Astrocyte (in vitro differentiated cells and primary cell): ENCODE data around the gene HTR3D. TPM values are rescaled to one million over a fixed set of nuclear protein-coding genes. Genes with fewer than 3 reads are reported as not detected.

Experiments
- DNase-seq: peaks from one replicate; pipeline ENCODE4 v3.0.0-alpha.2; 2010; ENCODE audit warnings: low read depth
- FAIRE-seq: peaks from 2 replicates; lab custom pipeline; 2011; peaks lifted over from hg19 to GRCh38; lab: Jason Lieb, UNC
- H2AFZ ChIP-seq: 2 replicates; pipeline ENCODE4 v1.6.0; 2012; ENCODE audit warnings: low read depth, low read length, inconsistent platforms
- H3K27ac ChIP-seq: 2 replicates; pipeline ENCODE4 v1.5.1; 2011; ENCODE audit warnings: low read depth, low read length, inconsistent platforms
- H3K27me3 ChIP-seq: 2 replicates; pipeline ENCODE4 v1.6.0; 2011; ENCODE audit warnings: low read length, inconsistent platforms; ENCODE audit not compliant: insufficient read depth
- H3K36me3 ChIP-seq: 2 replicates; pipeline ENCODE4 v1.5.1; 2011; ENCODE audit warnings: low read length, inconsistent platforms; ENCODE audit not compliant: insufficient read depth
- H3K4me1 ChIP-seq: 2 replicates; pipeline ENCODE4 v1.5.1; 2011; ENCODE audit warnings: low read length, inconsistent platforms; ENCODE audit not compliant: insufficient read depth
- H3K4me2 ChIP-seq: 2 replicates; pipeline ENCODE4 v1.6.0; 2012; ENCODE audit warnings: low read length, inconsistent platforms
- H3K4me3 ChIP-seq: 2 replicates; pipeline ENCODE4 v1.5.1; 2011; ENCODE audit warnings: low read depth, mild to moderate bottlenecking, low read length, inconsistent platforms; ENCODE audit not compliant: insufficient read depth
- H3K79me2 ChIP-seq: 2 replicates; pipeline ENCODE4 v1.6.0; 2012; ENCODE audit warnings: mild to moderate bottlenecking, low read length, inconsistent platforms; ENCODE audit not compliant: insufficient read depth
- H3K9ac ChIP-seq: 2 replicates; pipeline ENCODE4 v1.6.0; 2012; ENCODE audit warnings: mild to moderate bottlenecking, low read length, inconsistent platforms
- H3K9me3 ChIP-seq: 2 replicates; pipeline ENCODE4 v1.5.1; 2012; ENCODE audit warnings: low read depth, mild to moderate bottlenecking, low read length, inconsistent platforms; ENCODE audit not compliant: insufficient read depth
- H4K20me1 ChIP-seq: 2 replicates; pipeline ENCODE4 v1.6.0; 2012; ENCODE audit warnings: low read length, inconsistent platforms; ENCODE audit not compliant: insufficient read depth
- H3K27ac Mint-ChIP-seq: one replicate; pipeline ENCODE4 v1.8.0; 2021; ENCODE audit warnings: mild to moderate bottlenecking, mixed read lengths; ENCODE audit not compliant: unreplicated experiment
- H3K27me3 Mint-ChIP-seq: one replicate; pipeline ENCODE4 v1.8.0; 2021; ENCODE audit warnings: low read depth, mixed read lengths; ENCODE audit not compliant: unreplicated experiment
- H3K36me3 Mint-ChIP-seq: one replicate; pipeline ENCODE4 v1.8.0; 2021; ENCODE audit warnings: low read depth, mixed read lengths; ENCODE audit not compliant: unreplicated experiment
- H3K4me1 Mint-ChIP-seq: one replicate; pipeline ENCODE4 v1.8.0; 2021; ENCODE audit warnings: low read depth, mixed read lengths; ENCODE audit not compliant: unreplicated experiment
- H3K4me3 Mint-ChIP-seq: one replicate; pipeline ENCODE4 v1.8.0; 2021; ENCODE audit warnings: mild to moderate bottlenecking, moderate library complexity, mixed read lengths; ENCODE audit not compliant: unreplicated experiment
- H3K9me3 Mint-ChIP-seq: one replicate; pipeline ENCODE4 v1.8.0; 2021; ENCODE audit warnings: mild to moderate bottlenecking, mixed read lengths; ENCODE audit not compliant: unreplicated experiment
- CTCF ChIP-seq: IDR thresholded peaks from 2 replicates; pipeline ENCODE4 v1.5.1; 2011; ENCODE audit warnings: low read depth, mild to moderate bottlenecking, inconsistent platforms, low read length, moderate library complexity; ENCODE audit not compliant: insufficient read depth
- EZH2 ChIP-seq: IDR thresholded peaks from 2 replicates; pipeline ENCODE4 v1.6.1; 2012; ENCODE audit warnings: mild to moderate bottlenecking, low read length, inconsistent platforms; ENCODE audit not compliant: insufficient read depth
- total RNA-seq: library from RNA; stranded (reverse); gene quantifications from 2 replicates; pipeline ENCODE4 v1.2.1, GENCODE V29; 2021

HTR3D gene
- total RNA-seq, 1 donor from 2014 or later, result not detected

- H3K4me2 ChIP-seq, result no peak overlapping the region
- H3K4me1 Mint-ChIP-seq, result peaks cover 17% of the 10 kb centered on the region
- peaks cover 5% of the 10 kb centered on the region for H3K4me1 ChIP-seq
- H3K27ac Mint-ChIP-seq, result no peak overlapping the region
- peaks cover 15% of the 10 kb centered on the region for H3K36me3 Mint-ChIP-seq
- no peak overlapping the region for H3K9ac ChIP-seq
- H3K9me3 Mint-ChIP-seq, result no peaks in the 10 kb centered on the region
- DNase-seq (no peak), FAIRE-seq (no peak)
- no peaks in the 10 kb centered on the region for H3K79me2 ChIP-seq
- TF ChIP-seq EZH2 (no peak), CTCF (no peak)
- H3K4me3 ChIP-seq, result no peak overlapping the region
- H4K20me1 ChIP-seq, result peaks cover 4% of the 10 kb centered on the region
- no peaks in the 10 kb centered on the region for H3K27me3 Mint-ChIP-seq
- peaks cover 24% of the 10 kb centered on the region for H3K36me3 ChIP-seq
- H2AFZ ChIP-seq, result no peak overlapping the region
- H3K4me3 Mint-ChIP-seq, result no peak overlapping the region
- no peak overlapping the region for H3K27ac ChIP-seq
- H3K27me3 ChIP-seq, result no peaks in the 10 kb centered on the region
- H3K9me3 ChIP-seq, result no peaks in the 10 kb centered on the region
Measured at GRCh38 chr3:184008161-184008560, 23.4 kb upstream of the HTR3D start.

GRCh38 chr3:184011230-184011876 lies 20.2 kb upstream of the HTR3D start:
- Histone ChIP-seq H3K79me2 (peaks cover 19% of the 10 kb centered on the region), H2AFZ (no peak overlapping the region), H3K27me3 (no peaks in the 10 kb centered on the region), H3K9me3 (no peaks in the 10 kb centered on the region), H3K4me2 (no peak overlapping the region), H3K4me3 (no peak overlapping the region), H3K9ac (no peak overlapping the region), H4K20me1 (peaks cover 17% of the 10 kb centered on the region), H3K36me3 (peaks cover 24% of the 10 kb centered on the region), H3K27ac (no peak overlapping the region), H3K4me1 (no peaks in the 10 kb centered on the region)
- H3K4me1 Mint-ChIP-seq, result peaks cover 14% of the 10 kb centered on the region
- no peak overlapping the region for H3K4me3 Mint-ChIP-seq
- no peak for FAIRE-seq
- no peaks in the 10 kb centered on the region for H3K9me3 Mint-ChIP-seq
- no peaks in the 10 kb centered on the region for H3K27me3 Mint-ChIP-seq
- DNase-seq, result no peak
- TF ChIP-seq EZH2 (no peak), CTCF (no peak)
- H3K36me3 Mint-ChIP-seq, result peaks cover 15% of the 10 kb centered on the region
- no peak overlapping the region for H3K27ac Mint-ChIP-seq
